GM19035 (cell line): ENCODE results near the gene MGST3.
A peak's percentile ranks its signal among the peaks of the same experiment; 100 is the strongest.
"Not testable (repeated sequence)": the region's sequence is repeated elsewhere in the genome, so short reads cannot be mapped to it uniquely, and the experiment has no call there.

Experiments
- ATAC-seq: cut with Tn5 transposase; IDR thresholded peaks from one replicate; pipeline ENCODE4 v1.9.1; 2021; ENCODE audit not compliant: unreplicated experiment

The MGST3 gene

GRCh38 chr1:165648919-165649572 lies 18.0 kb downstream of the MGST3 start:
- no peak for ATAC-seq

- no peak for ATAC-seq
Measured at GRCh38 chr1:165650981-165651625, 20.1 kb downstream of the MGST3 start.

- not testable (repeated sequence) for ATAC-seq
Measured at GRCh38 chr1:165658766-165659580, 27.9 kb downstream of the MGST3 start.

GRCh38 chr1:165659581-165659895 lies 28.5 kb downstream of the MGST3 start:
- no peak for ATAC-seq

- ATAC-seq, result no peak
Measured at GRCh38 chr1:165661703-165662102, 30.7 kb downstream of the MGST3 start.

- ATAC-seq, result no peak
Measured at GRCh38 chr1:165662186-165662585, 31.2 kb downstream of the MGST3 start.

- no peak for ATAC-seq
Measured at GRCh38 chr1:165666152-165666825, 35.3 kb downstream of the MGST3 start.

GRCh38 chr1:165668184-165668583 lies 37.1 kb downstream of the MGST3 start:
- ATAC-seq, result no peak

GRCh38 chr1:165671526-165671925 lies 40.5 kb downstream of the MGST3 start:
- ATAC-seq, result no peak

GRCh38 chr1:165674599-165674998 lies 43.6 kb downstream of the MGST3 start:
- ATAC-seq, result no peak

GRCh38 chr1:165675794-165676193 lies 44.8 kb downstream of the MGST3 start:
- no peak for ATAC-seq

GRCh38 chr1:165678509-165678908 lies 47.5 kb downstream of the MGST3 start:
- ATAC-seq, result no peak

GRCh38 chr1:165679282-165680036 lies 48.4 kb downstream of the MGST3 start:
- ATAC-seq, result no peak

- no peak for ATAC-seq
Measured at GRCh38 chr1:165680303-165680702, 49.3 kb downstream of the MGST3 start.

- not testable (repeated sequence) for ATAC-seq
Measured at GRCh38 chr1:165680773-165681172, 49.7 kb downstream of the MGST3 start.

- ATAC-seq, result no peak
Measured at GRCh38 chr1:165683848-165684485, 52.9 kb downstream of the MGST3 start.

- peak; percentile 60 for ATAC-seq
Measured at GRCh38 chr1:165686121-165686970, 55.3 kb downstream of the MGST3 start.

- peak; percentile 51 for ATAC-seq
Measured at GRCh38 chr1:165686971-165687433, 56.0 kb downstream of the MGST3 start.

GRCh38 chr1:165688046-165688445 lies 57.0 kb downstream of the MGST3 start:
- ATAC-seq, result no peak
